Measurements from ENCODE around the gene CABP7.

CABP7 gene

GRCh38 chr22:29726512-29727130, 6.8 kb downstream of the CABP7 start:
- Mint-ChIP-seq H3K4me1 (ENCODE audit: low read depth) (no peaks in the 10 kb centered on the region), H3K27ac (no peak overlapping the region), H3K4me3 (no peak overlapping the region), H3K36me3 (no peaks in the 10 kb centered on the region), H3K9me3 (ENCODE audit: low read depth) (no peaks in the 10 kb centered on the region), H3K27me3 (no peaks in the 10 kb centered on the region)

DNA sequence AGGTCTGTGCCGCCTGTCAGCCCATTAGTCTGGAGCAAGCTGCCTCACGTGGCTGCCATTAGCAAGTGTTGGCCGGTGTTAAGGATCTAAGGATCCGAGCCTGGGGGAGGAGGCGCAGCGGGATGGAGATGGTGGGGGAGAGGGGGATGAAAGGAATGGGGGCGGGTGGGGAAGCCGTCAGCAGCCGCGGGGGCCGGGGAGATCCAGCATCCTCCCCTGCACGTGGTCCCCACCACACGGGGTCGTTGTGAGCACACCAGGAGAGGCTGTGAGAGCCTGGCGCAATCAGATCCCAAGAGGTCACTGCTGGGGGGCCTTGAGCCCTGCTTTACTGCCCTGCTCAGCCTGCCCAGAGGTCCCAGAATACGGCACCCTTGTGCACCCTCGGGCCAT, 7.3 kb downstream of the CABP7 start:
- Mint-ChIP-seq H3K4me1 (ENCODE audit: low read depth) (no peaks in the 10 kb centered on the region), H3K4me3 (no peak overlapping the region), H3K36me3 (no peaks in the 10 kb centered on the region), H3K9me3 (ENCODE audit: low read depth) (no peaks in the 10 kb centered on the region), H3K27me3 (no peaks in the 10 kb centered on the region), H3K27ac (no peak overlapping the region)

- Mint-ChIP-seq H3K27ac (no peak overlapping the region), H3K36me3 (no peaks in the 10 kb centered on the region), H3K27me3 (no peaks in the 10 kb centered on the region), H3K4me3 (no peak overlapping the region), H3K4me1 (ENCODE audit: low read depth) (no peaks in the 10 kb centered on the region), H3K9me3 (ENCODE audit: low read depth) (no peaks in the 10 kb centered on the region)
Measured at GRCh38 chr22:29729161-29729560, 9.4 kb downstream of the CABP7 start.

DNA sequence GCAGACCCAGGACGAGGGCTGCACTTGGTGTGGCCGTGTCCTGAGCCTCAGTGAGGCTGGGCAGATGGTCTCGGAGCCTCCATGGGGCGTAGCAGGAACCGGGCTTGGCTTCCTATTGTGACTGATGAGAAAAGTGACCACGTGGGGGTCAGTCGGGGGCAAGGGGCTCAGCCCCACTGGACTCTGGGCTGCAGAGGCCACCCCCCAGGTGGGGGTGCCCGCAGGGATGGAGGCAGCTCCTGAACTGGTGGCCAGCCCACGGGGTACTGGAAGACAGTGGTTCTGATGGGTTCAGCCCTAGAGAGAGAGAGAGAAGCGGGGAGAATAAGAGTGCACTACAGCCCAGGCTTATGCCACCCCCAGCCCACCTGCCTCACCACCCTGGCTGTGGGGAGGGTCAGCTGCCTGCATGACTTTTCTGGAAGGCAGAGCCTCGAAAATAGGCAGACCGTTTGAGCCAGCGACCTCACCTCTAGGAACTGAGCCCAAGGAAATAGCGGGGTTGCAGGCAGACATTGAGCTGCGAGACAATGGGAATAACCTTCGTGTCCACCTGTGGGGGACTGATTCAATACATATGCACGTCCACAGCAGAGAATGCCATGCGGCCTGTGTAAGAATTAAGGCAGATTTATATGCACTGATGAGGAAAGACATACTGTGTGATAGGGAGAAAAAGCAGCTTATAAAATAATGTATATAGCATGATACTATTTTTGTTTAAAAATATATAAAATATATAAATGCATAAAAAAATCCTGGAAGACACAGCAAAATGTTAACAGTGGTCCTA, 11.5 kb downstream of the CABP7 start:
- no peak overlapping the region for H3K27ac Mint-ChIP-seq
- H3K4me1 Mint-ChIP-seq (ENCODE audit: low read depth), result no peaks in the 10 kb centered on the region
- no peak overlapping the region for H3K4me3 Mint-ChIP-seq
- H3K36me3 Mint-ChIP-seq, result no peaks in the 10 kb centered on the region
- no peaks in the 10 kb centered on the region for H3K27me3 Mint-ChIP-seq
- no peaks in the 10 kb centered on the region for H3K9me3 Mint-ChIP-seq (ENCODE audit: low read depth)

GRCh38 chr22:29732883-29733282, 13.1 kb downstream of the CABP7 start:
- H3K27me3 Mint-ChIP-seq, result no peaks in the 10 kb centered on the region
- no peak overlapping the region for H3K27ac Mint-ChIP-seq
- H3K4me3 Mint-ChIP-seq, result no peak overlapping the region
- no peaks in the 10 kb centered on the region for H3K36me3 Mint-ChIP-seq
- no peaks in the 10 kb centered on the region for H3K9me3 Mint-ChIP-seq (ENCODE audit: low read depth)
- no peaks in the 10 kb centered on the region for H3K4me1 Mint-ChIP-seq (ENCODE audit: low read depth)

DNA sequence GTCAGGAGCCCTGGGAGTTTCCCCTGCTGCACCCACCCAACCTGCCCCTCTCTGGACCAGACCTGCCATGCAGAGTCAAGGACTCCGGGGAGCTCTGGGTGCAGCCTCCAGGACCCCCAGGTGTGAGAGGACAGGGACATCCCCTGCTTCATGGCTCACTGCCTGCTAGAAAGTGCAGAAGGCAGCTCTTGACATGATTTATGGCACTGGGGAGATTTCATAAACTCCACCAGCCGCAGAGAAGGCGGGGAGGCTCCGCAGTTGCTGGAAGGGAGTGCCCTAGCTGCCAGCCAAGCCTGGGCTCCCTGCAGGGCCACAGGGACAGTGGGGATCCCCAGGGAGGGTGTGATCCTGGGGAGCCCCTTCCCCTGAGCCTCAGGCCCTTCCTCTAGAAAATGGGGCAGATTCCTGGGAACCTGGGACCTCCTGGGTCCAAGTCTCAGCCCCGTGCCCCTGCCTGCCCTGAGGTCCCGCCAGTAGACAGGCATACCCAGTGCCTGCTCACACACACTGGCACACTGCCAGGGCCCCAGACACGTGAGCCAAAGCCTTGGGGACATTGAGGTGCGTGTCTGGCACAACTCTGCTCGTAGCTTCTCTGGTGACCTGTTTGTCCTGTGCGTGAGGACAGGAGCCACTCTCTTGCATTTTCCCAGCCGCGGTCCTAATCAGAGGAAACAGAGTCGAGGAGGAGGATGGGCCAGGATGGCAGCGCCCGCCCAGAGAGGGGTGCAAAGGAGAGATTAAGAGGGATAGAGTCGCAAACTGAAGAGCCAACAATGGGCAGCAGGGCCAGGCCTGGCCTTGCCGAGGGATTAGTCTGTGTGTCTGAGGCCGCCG, 13.8 kb downstream of the CABP7 start:
- no peaks in the 10 kb centered on the region for H3K4me1 Mint-ChIP-seq (ENCODE audit: low read depth)
- H3K27me3 Mint-ChIP-seq, result no peaks in the 10 kb centered on the region
- H3K36me3 Mint-ChIP-seq, result no peaks in the 10 kb centered on the region
- no peak overlapping the region for H3K4me3 Mint-ChIP-seq
- no peak overlapping the region for H3K27ac Mint-ChIP-seq
- H3K9me3 Mint-ChIP-seq (ENCODE audit: low read depth), result no peaks in the 10 kb centered on the region

DNA sequence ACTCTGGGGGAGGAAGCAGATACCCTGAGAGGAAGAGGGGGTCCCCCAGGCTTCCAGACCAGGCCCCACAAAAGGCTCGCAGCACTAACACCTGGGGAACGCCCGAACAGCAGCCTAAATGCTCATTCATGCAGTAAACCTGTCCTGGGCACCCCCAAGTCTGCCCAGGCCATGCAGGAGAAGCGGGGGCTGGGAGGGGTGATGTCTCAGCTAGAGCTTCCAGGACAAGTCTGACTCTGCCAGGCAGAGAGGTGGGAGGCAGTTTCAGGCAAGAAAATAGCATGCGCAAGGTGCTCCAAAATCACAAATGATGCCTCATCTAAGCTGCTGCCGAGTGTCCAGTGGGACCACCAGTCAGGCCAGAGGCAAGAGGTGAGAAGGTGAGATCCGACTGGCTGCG, 14.6 kb downstream of the CABP7 start:
- H3K27me3 Mint-ChIP-seq, result no peaks in the 10 kb centered on the region
- H3K4me1 Mint-ChIP-seq (ENCODE audit: low read depth), result no peaks in the 10 kb centered on the region
- no peaks in the 10 kb centered on the region for H3K36me3 Mint-ChIP-seq
- no peak overlapping the region for H3K27ac Mint-ChIP-seq
- no peaks in the 10 kb centered on the region for H3K9me3 Mint-ChIP-seq (ENCODE audit: low read depth)
- no peak overlapping the region for H3K4me3 Mint-ChIP-seq

DNA sequence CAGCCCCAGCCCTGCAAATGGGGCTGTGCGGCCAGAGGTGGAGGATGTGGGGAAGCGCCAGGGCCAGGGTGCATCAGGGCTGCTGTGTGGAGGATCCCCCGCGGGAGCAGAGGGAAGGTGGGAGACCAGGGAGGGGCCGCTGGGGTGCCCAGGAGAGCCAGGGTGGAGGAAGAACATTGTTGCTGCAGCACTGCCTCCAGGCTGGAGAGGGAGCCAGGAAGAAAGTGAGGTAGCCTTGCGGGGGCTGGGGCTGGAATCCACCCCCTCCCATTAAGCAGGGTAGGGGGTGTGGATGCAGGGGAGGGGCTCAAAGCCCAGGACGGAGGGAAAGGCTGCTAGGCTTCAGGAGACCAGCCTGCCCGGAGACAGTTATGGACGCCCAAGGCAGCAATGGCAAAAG, 15.0 kb downstream of the CABP7 start:
- no peaks in the 10 kb centered on the region for H3K27me3 Mint-ChIP-seq
- no peaks in the 10 kb centered on the region for H3K36me3 Mint-ChIP-seq
- no peak overlapping the region for H3K27ac Mint-ChIP-seq
- no peaks in the 10 kb centered on the region for H3K4me1 Mint-ChIP-seq (ENCODE audit: low read depth)
- no peak overlapping the region for H3K4me3 Mint-ChIP-seq
- no peaks in the 10 kb centered on the region for H3K9me3 Mint-ChIP-seq (ENCODE audit: low read depth)

DNA sequence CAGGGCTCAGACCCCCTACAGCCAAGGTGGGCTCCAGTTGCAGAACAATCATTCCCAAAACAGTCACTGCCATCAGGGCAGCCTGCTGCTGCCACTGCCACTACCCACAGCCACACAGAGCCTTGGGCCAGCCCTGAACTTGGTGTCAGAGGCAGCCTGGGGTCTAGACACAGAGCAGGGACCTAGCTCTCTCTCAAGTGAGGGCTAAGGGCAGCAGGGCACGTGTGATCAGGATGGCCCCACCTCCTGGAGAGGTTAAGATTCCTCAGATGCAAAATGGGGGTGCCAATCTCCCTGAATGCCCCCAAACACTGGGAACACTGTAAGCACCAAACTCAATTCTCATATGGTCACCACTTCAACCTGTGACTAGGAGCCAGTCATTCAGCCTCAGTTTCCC, 15.6 kb downstream of the CABP7 start:
- Mint-ChIP-seq H3K27ac (no peak overlapping the region), H3K4me1 (ENCODE audit: low read depth) (no peaks in the 10 kb centered on the region), H3K36me3 (no peaks in the 10 kb centered on the region), H3K4me3 (no peak overlapping the region), H3K27me3 (no peaks in the 10 kb centered on the region), H3K9me3 (ENCODE audit: low read depth) (no peaks in the 10 kb centered on the region)

DNA sequence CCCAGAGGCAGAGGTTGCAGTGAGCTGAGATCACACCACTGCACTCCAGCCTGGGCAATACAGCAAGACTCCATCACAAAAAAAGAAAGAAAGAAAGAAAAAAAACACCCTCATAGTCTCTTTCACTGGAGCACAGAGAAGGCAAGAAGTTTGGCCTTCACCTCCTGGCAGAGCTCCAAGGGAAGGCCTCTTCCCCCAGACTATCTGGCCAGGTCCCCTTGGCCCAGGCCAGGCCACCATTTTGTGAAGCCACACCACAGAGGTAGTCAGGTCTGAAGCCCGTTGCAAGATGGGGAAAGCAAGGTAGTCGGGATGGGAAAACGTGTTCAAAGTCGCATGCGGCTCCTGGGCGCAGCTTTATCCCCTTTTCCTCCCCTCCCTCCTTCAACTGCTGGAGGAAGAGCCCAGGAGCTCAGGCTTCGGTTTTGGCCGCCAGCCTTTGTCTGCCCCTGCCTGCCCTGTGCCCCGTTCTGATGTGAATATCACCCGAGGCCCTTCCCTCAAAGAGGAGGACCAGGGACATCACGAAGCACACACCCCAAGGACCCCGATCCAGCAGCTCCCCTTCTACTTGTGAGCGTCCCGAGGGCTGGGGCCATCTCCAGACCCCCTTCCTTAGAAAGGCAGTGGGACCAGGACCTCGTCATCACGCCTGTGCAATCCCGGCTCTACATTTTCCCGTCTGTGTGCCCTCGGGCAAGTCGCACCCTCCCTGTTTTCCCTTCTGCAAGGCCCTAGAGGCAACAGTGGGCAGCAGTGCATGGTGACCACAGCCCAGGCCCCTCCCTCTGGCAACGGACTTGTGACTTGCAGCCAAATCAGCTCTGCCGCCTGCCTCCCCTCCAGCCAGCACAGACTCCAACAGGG, 17.7 kb downstream of the CABP7 start:
- Mint-ChIP-seq H3K4me1 (ENCODE audit: low read depth) (no peaks in the 10 kb centered on the region), H3K4me3 (no peak overlapping the region), H3K36me3 (no peaks in the 10 kb centered on the region), H3K27ac (no peak overlapping the region), H3K27me3 (no peaks in the 10 kb centered on the region), H3K9me3 (ENCODE audit: low read depth) (no peaks in the 10 kb centered on the region)

GRCh38 chr22:29738118-29738815, 18.5 kb downstream of the CABP7 start:
- no peaks in the 10 kb centered on the region for H3K27me3 Mint-ChIP-seq

DNA sequence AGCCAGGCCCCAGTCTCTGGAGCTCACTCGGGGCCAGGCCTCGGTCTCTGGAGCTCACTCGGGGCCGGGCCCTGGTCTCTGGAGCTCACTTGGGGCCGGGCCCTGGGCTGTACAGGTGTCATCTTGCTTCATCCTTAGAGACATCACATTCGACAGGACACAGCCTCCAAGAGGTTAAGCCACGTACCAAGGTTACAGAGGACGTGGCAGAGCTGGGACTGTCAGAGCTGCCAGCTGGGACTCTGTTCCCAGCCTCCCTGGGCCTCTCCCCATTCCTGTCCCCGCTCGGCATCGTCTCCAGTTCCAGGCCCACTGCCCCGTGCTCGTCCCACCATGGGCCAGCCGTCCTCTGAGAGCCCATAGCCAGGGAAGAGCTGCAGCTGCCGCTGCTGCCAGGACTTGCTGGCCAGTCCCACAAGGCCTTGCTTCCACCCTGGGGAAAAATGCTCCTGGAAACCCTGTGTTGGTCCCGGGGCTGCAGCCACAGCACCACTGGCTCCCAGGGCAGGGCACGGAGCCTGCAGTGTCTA, 19.6 kb downstream of the CABP7 start:
- Mint-ChIP-seq H3K27ac (no peak overlapping the region), H3K4me1 (ENCODE audit: low read depth) (no peaks in the 10 kb centered on the region), H3K36me3 (no peaks in the 10 kb centered on the region), H3K4me3 (no peak overlapping the region), H3K9me3 (ENCODE audit: low read depth) (no peaks in the 10 kb centered on the region), H3K27me3 (no peaks in the 10 kb centered on the region)

More at GRCh38 chr22:29738118-29738815, 18.5 kb downstream of the CABP7 start:
- no peaks in the 10 kb centered on the region for H3K9me3 Mint-ChIP-seq (ENCODE audit: low read depth)
- no peak overlapping the region for H3K4me3 Mint-ChIP-seq
- no peaks in the 10 kb centered on the region for H3K36me3 Mint-ChIP-seq
- no peaks in the 10 kb centered on the region for H3K4me1 Mint-ChIP-seq (ENCODE audit: low read depth)
- no peak overlapping the region for H3K27ac Mint-ChIP-seq

DNA sequence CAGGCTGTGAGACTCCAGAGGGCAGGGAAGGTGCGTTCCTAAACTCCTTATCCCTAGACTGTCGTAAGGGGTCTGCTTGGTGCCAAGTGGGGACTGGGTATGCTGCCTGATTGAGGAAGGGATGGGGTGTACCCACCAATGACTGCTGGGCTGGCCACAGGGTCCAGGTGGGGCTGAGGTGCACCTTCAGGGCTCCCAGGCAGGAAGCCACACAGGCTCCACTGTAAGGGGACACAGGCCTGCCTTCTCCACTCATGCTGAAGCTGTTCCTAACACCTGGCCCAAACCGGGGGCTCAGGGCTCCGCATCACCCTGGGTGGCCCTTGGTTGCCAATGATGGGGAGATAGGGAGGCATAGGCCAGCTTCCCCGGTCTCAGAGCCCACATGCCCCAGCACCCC, 20.4 kb downstream of the CABP7 start:
- H3K36me3 Mint-ChIP-seq, result no peaks in the 10 kb centered on the region
- H3K4me3 Mint-ChIP-seq, result no peak overlapping the region
- H3K9me3 Mint-ChIP-seq (ENCODE audit: low read depth), result no peaks in the 10 kb centered on the region
- H3K27me3 Mint-ChIP-seq, result no peaks in the 10 kb centered on the region
- H3K4me1 Mint-ChIP-seq (ENCODE audit: low read depth), result no peaks in the 10 kb centered on the region
- H3K27ac Mint-ChIP-seq, result no peak overlapping the region

- H3K9me3 Mint-ChIP-seq (ENCODE audit: low read depth), result no peaks in the 10 kb centered on the region
- no peak overlapping the region for H3K27ac Mint-ChIP-seq
- H3K4me1 Mint-ChIP-seq (ENCODE audit: low read depth), result no peaks in the 10 kb centered on the region
- no peak overlapping the region for H3K4me3 Mint-ChIP-seq
- H3K27me3 Mint-ChIP-seq, result no peaks in the 10 kb centered on the region
- peaks cover 3% of the 10 kb centered on the region for H3K36me3 Mint-ChIP-seq
Measured at GRCh38 chr22:29741926-29742325, 22.1 kb downstream of the CABP7 start.
